ENCODE data around the gene INO80.

- TF ChIP-seq, protein P1, sequence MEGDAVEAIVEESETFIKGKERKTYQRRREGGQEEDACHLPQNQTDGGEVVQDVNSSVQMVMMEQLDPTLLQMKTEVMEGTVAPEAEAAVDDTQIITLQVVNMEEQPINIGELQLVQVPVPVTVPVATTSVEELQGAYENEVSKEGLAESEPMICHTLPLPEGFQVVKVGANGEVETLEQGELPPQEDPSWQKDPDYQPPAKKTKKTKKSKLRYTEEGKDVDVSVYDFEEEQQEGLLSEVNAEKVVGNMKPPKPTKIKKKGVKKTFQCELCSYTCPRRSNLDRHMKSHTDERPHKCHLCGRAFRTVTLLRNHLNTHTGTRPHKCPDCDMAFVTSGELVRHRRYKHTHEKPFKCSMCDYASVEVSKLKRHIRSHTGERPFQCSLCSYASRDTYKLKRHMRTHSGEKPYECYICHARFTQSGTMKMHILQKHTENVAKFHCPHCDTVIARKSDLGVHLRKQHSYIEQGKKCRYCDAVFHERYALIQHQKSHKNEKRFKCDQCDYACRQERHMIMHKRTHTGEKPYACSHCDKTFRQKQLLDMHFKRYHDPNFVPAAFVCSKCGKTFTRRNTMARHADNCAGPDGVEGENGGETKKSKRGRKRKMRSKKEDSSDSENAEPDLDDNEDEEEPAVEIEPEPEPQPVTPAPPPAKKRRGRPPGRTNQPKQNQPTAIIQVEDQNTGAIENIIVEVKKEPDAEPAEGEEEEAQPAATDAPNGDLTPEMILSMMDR (IDR thresholded peaks at IDR 0.05): no peak
- TF ChIP-seq POLR2A (IDR thresholded peaks at IDR 0.05) (no peak), EP300 (IDR thresholded peaks at IDR 0.05) (no peak)
Observed at GRCh38 chr15:41047474-41047873, 68.6 kb downstream of the INO80 start.

Measured in upper lobe of left lung (tissue), 4 donors.